Parathyroid adenoma (tissue), 2 donors: ENCODE measurements around the gene NUDT9.
"Not testable (repeated sequence)": the region's sequence is repeated elsewhere in the genome, so short reads cannot be mapped to it uniquely, and the experiment has no call there.

Experiments
- H2AFZ ChIP-seq: fragments of 300-600 bp; sonication (generic); one replicate; pipeline ENCODE4 v1.7.0; 2017; ENCODE audit warnings: antibody characterized with exemption, mild to moderate bottlenecking
- H3K27ac ChIP-seq: fragments of 300-600 bp; sonication (generic); one replicate; pipeline ENCODE4 v1.7.0; 2017
- H3K27me3 ChIP-seq: fragments of 300-600 bp; sonication (generic); one replicate; pipeline ENCODE4 v1.7.0; 2017; ENCODE audit warnings: low read length; ENCODE audit not compliant: control insufficient read depth, insufficient read depth
- H3K36me3 ChIP-seq: fragments of 300-600 bp; sonication (generic); one replicate; pipeline ENCODE4 v1.7.0; 2017; ENCODE audit warnings: low read length; ENCODE audit not compliant: control insufficient read depth, insufficient read depth
- H3K4me1 ChIP-seq: fragments of 300-600 bp; sonication (generic); one replicate; pipeline ENCODE4 v1.7.0; 2017; ENCODE audit warnings: control low read depth
- H3K4me2 ChIP-seq: fragments of 300-600 bp; sonication (generic); one replicate; pipeline ENCODE4 v1.7.0; 2017; ENCODE audit warnings: low read length
- H3K4me3 ChIP-seq: fragments of 300-600 bp; sonication (generic); one replicate; pipeline ENCODE4 v1.7.0; 2017; ENCODE audit warnings: low read depth, low read length
- H3K79me2 ChIP-seq: fragments of 300-600 bp; sonication (generic); one replicate; pipeline ENCODE4 v1.7.0; 2017; ENCODE audit warnings: control low read depth
- H3K9ac ChIP-seq: fragments of 300-600 bp; sonication (generic); one replicate; pipeline ENCODE4 v1.7.0; 2017; ENCODE audit warnings: mild to moderate bottlenecking
- H3K9me3 ChIP-seq: fragments of 300-600 bp; sonication (generic); one replicate; pipeline ENCODE4 v1.7.0; 2017; ENCODE audit warnings: low read length; ENCODE audit not compliant: control insufficient read depth
- CTCF ChIP-seq: fragments of 300-600 bp; sonication (generic); IDR thresholded peaks from one replicate; pipeline ENCODE4 v1.7.0; 2017; ENCODE audit warnings: antibody characterized with exemption, mild to moderate bottlenecking
- donor health status: primary hyperparathyroidism.

NUDT9 gene

DNA sequence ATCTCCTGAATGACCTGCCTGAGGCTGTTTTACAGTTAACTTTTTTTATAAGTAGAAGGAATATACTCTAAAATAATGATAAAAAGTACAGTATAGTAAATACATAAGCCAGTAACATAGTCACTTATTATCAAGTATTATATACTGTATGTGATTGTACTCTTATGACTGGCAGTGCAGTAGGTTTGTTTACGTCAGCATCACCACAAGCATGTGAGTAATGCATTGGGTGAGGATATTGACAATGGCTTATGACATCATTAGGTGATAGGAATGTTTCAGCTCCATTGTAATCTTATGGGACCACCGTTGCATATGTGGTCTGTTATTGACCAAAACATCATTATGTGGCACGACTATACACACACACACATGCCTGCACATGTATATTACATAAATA, 20.5 kb downstream of the NUDT9 start:
- Histone ChIP-seq H3K36me3 (no peaks in the 10 kb centered on the region), H3K4me2 (no peak overlapping the region), H3K4me1 (no peaks in the 10 kb centered on the region), H2AFZ (no peak overlapping the region), H3K27me3 (no peaks in the 10 kb centered on the region), H3K27ac (no peak overlapping the region), H3K79me2 (no peaks in the 10 kb centered on the region), H3K9ac (no peak overlapping the region), H3K4me3 (no peak overlapping the region), H3K9me3 (no peaks in the 10 kb centered on the region)
- TF ChIP-seq CTCF, result no peak

DNA sequence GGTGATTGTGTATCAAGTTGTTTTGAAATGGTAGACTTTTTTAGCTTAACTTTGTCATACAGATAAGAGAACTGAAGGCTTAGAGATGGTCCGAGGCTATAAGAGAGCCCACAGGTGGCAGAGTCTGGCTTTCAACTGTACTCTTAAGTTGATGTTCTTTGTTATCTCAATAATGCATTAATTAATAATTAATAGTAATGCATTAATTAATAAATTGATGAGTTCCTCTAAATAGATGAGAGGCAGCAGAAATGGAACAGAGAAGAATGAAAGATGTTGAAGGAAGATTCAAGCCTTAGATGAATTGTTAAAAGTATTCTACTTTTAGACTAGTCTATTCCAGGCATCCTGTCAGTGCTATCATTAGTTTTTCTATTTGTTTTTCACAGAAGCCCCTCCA, 22.4 kb downstream of the NUDT9 start:
- Histone ChIP-seq H3K27ac (no peak overlapping the region), H3K27me3 (no peaks in the 10 kb centered on the region), H3K9me3 (no peaks in the 10 kb centered on the region), H3K79me2 (no peaks in the 10 kb centered on the region), H3K9ac (no peak overlapping the region), H2AFZ (no peak overlapping the region), H3K36me3 (no peaks in the 10 kb centered on the region), H3K4me3 (no peak overlapping the region), H3K4me1 (no peaks in the 10 kb centered on the region), H3K4me2 (no peak overlapping the region)
- no peak for TF ChIP-seq CTCF

GRCh38 chr4:87445964-87446363, 23.6 kb downstream of the NUDT9 start:
- no peaks in the 10 kb centered on the region for H3K4me1 ChIP-seq
- no peak overlapping the region for H3K4me2 ChIP-seq
- no peaks in the 10 kb centered on the region for H3K36me3 ChIP-seq
- no peaks in the 10 kb centered on the region for H3K9me3 ChIP-seq
- H3K9ac ChIP-seq, result no peak overlapping the region
- TF ChIP-seq CTCF, result no peak
- no peak overlapping the region for H3K27ac ChIP-seq
- H3K79me2 ChIP-seq, result no peaks in the 10 kb centered on the region
- no peaks in the 10 kb centered on the region for H3K27me3 ChIP-seq
- H3K4me3 ChIP-seq, result no peak overlapping the region
- no peak overlapping the region for H2AFZ ChIP-seq

- not testable (repeated sequence) for H3K4me1 ChIP-seq, H3K27ac ChIP-seq, H3K36me3 ChIP-seq
Measured at GRCh38 chr4:87446375-87446774, 24.0 kb downstream of the NUDT9 start.

DNA sequence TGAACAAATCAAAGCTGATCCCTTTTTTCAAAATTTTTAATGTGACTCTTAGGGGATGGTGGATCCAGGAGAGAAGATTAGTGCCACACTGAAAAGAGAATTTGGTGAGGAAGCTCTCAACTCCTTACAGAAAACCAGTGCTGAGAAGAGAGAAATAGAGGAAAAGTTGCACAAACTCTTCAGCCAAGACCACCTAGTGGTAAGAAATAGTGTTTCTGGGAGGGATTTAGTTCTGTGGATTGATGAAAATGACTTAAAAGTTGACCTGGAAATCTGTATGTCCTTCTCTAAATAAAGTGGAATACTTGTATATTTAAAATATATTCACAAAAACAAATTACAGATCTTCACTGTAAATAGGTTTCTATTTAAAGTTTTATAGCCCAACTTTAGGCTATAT, 29.2 kb downstream of the NUDT9 start:
- Histone ChIP-seq H3K36me3 (no peaks in the 10 kb centered on the region), H3K79me2 (no peaks in the 10 kb centered on the region), H3K4me1 (no peaks in the 10 kb centered on the region), H3K4me3 (no peak overlapping the region), H3K27me3 (no peaks in the 10 kb centered on the region), H3K9me3 (no peaks in the 10 kb centered on the region), H2AFZ (no peak overlapping the region), H3K4me2 (no peak overlapping the region), H3K9ac (no peak overlapping the region), H3K27ac (no peak overlapping the region)
- no peak for TF ChIP-seq CTCF

More at GRCh38 chr4:87446375-87446774, 24.0 kb downstream of the NUDT9 start:
- not testable (repeated sequence) for H3K4me3 ChIP-seq, H3K9ac ChIP-seq, H3K4me2 ChIP-seq, H2AFZ ChIP-seq, H3K9me3 ChIP-seq, H3K27me3 ChIP-seq, H3K79me2 ChIP-seq
